Urothelium cell line (cell line): ENCODE measurements around the gene MPP2.
"Not testable (repeated sequence)": the region's sequence is repeated elsewhere in the genome, so short reads cannot be mapped to it uniquely, and the experiment has no call there.

ENCODE experiments used
- DNase-seq: peaks from one replicate; pipeline ENCODE4 v3.0.0; 2011; ENCODE audit warnings: low spot score, mixed read lengths
- FAIRE-seq: peaks from 2 replicates; lab custom pipeline; 2011; peaks lifted over from hg19 to GRCh38; lab: Jason Lieb, UNC

The MPP2 gene

GRCh38 chr17:43877451-43878155, 29.7 kb downstream of the MPP2 start:
- no peak for DNase-seq
- no peak for FAIRE-seq

- DNase-seq, result no peak
- no peak for FAIRE-seq
These were observed 30.3 kb downstream of the MPP2 start for GRCh38 chr17:43877031-43877430.

GRCh38 chr17:43875476-43876147, 31.7 kb downstream of the MPP2 start:
- DNase-seq, result no peak

GRCh38 chr17:43874293-43874692, 33.0 kb downstream of the MPP2 start:
- DNase-seq (no peak), FAIRE-seq (no peak)

More at GRCh38 chr17:43875476-43876147, 31.7 kb downstream of the MPP2 start:
- no peak for FAIRE-seq

GRCh38 chr17:43873815-43874214, 33.5 kb downstream of the MPP2 start:
- FAIRE-seq (no peak), DNase-seq (no peak)

- DNase-seq, result no peak
- FAIRE-seq, result no peak
These were observed 34.2 kb downstream of the MPP2 start for GRCh38 chr17:43873091-43873490.

GRCh38 chr17:43871946-43872690, 35.2 kb downstream of the MPP2 start:
- DNase-seq, result no peak
- FAIRE-seq, result no peak

- not testable (repeated sequence) for DNase-seq, FAIRE-seq
These were observed 38.3 kb downstream of the MPP2 start for GRCh38 chr17:43869031-43869430.

- FAIRE-seq, result no peak
- DNase-seq, result no peak
These were observed 38.9 kb downstream of the MPP2 start for GRCh38 chr17:43868226-43868994.

- FAIRE-seq, result no peak
These were observed 43.0 kb downstream of the MPP2 start for GRCh38 chr17:43864161-43864984.

GRCh38 chr17:43861960-43862359, 45.4 kb downstream of the MPP2 start:
- FAIRE-seq (no peak), DNase-seq (no peak)

More at GRCh38 chr17:43864161-43864984, 43.0 kb downstream of the MPP2 start:
- no peak for DNase-seq

- FAIRE-seq, result no peak
- DNase-seq, result no peak
These were observed 46.3 kb downstream of the MPP2 start for GRCh38 chr17:43860927-43861622.

GRCh38 chr17:43860077-43860725, 47.1 kb downstream of the MPP2 start:
- DNase-seq, result no peak
- FAIRE-seq, result no peak

GRCh38 chr17:43857957-43858600, 49.3 kb downstream of the MPP2 start:
- DNase-seq (no peak), FAIRE-seq (no peak)

GRCh38 chr17:43857141-43857540, 50.2 kb downstream of the MPP2 start:
- no peak for FAIRE-seq

GRCh38 chr17:43856141-43856540, 51.2 kb downstream of the MPP2 start:
- DNase-seq (no peak), FAIRE-seq (no peak)

More at GRCh38 chr17:43857141-43857540, 50.2 kb downstream of the MPP2 start:
- DNase-seq, result no peak

- DNase-seq (no peak), FAIRE-seq (no peak)
These were observed 52.3 kb downstream of the MPP2 start for GRCh38 chr17:43855061-43855460.

GRCh38 chr17:43854498-43854897, 52.8 kb downstream of the MPP2 start:
- FAIRE-seq (peak; percentile 91), DNase-seq (no peak)
